IPS DF 4.7 (cell line): Measurements from ENCODE around the gene MISP.

ENCODE experiments used
- DNase-seq: peaks from one replicate; pipeline ENCODE4 v3.0.0-alpha.2; 2013; ENCODE audit warnings: low spot score; ENCODE audit errors: extremely low read depth

MISP gene

DNA sequence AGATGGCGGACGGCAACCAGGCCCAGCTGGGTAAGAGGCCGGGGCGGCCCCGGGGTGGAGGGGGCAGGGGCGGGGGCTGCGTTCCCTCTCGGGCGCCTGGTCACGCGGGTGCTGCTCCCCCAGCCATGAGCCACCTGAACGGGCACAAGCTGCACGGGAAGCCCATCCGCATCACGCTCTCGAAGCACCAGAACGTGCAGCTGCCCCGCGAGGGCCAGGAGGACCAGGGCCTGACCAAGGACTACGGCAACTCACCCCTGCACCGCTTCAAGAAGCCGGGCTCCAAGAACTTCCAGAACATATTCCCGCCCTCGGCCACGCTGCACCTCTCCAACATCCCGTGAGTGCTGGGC is 57.5 kb downstream of the MISP start:
- DNase-seq = no peak

DNA sequence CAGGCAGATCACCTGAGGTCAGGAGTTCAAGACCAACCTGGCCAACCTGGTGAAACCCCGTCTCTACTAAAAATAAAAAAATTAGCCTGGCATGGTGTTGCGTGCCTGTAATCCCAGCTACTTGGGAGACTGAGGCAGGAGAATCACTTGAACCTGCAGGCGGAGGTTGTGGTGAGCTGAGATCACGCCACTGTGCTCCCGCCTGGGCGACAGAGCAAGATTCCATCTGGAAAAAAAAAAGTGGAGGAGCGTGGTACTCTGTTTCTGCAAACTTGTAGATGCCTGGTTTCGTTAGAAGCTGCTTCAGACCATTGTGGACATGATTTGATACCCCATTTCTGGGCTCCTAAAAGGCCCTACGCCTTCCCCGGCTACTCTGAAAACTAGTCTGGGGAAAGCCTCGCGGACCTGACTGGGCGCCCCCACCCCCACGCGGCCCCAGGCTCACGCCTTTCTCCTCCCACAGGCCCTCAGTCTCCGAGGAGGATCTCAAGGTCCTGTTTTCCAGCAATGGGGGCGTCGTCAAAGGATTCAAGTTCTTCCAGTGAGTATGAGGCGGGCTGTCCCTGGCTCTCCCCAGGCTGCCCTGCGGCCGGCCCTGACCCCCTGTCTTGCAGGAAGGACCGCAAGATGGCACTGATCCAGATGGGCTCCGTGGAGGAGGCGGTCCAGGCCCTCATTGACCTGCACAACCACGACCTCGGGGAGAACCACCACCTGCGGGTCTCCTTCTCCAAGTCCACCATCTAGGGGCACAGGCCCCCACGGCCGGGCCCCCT is 59.4 kb downstream of the MISP start:
- DNase-seq = no peak

DNA sequence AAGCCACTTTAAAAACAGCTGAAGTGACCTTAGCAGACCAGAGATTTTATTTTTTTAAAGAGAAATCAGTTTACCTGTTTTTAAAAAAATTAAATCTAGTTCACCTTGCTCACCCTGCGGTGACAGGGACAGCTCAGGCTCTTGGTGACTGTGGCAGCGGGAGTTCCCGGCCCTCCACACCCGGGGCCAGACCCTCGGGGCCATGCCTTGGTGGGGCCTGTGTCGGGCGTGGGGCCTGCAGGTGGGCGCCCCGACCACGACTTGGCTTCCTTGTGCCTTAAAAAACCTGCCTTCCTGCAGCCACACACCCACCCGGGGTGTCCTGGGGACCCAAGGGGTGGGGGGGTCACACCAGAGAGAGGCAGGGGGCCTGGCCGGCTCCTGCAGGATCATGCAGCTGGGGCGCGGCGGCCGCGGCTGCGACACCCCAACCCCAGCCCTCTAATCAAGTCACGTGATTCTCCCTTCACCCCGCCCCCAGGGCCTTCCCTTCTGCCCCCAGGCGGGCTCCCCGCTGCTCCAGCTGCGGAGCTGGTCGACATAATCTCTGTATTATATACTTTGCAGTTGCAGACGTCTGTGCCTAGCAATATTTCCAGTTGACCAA is 60.1 kb downstream of the MISP start:
- DNase-seq = no peak

GRCh38 chr19:811506-812048 is 60.7 kb downstream of the MISP start:
- no peak for DNase-seq

GRCh38 chr19:812049-812746 is 61.3 kb downstream of the MISP start:
- DNase-seq = no peak

GRCh38 chr19:812747-813218 is 61.9 kb downstream of the MISP start:
- no peak for DNase-seq

DNA sequence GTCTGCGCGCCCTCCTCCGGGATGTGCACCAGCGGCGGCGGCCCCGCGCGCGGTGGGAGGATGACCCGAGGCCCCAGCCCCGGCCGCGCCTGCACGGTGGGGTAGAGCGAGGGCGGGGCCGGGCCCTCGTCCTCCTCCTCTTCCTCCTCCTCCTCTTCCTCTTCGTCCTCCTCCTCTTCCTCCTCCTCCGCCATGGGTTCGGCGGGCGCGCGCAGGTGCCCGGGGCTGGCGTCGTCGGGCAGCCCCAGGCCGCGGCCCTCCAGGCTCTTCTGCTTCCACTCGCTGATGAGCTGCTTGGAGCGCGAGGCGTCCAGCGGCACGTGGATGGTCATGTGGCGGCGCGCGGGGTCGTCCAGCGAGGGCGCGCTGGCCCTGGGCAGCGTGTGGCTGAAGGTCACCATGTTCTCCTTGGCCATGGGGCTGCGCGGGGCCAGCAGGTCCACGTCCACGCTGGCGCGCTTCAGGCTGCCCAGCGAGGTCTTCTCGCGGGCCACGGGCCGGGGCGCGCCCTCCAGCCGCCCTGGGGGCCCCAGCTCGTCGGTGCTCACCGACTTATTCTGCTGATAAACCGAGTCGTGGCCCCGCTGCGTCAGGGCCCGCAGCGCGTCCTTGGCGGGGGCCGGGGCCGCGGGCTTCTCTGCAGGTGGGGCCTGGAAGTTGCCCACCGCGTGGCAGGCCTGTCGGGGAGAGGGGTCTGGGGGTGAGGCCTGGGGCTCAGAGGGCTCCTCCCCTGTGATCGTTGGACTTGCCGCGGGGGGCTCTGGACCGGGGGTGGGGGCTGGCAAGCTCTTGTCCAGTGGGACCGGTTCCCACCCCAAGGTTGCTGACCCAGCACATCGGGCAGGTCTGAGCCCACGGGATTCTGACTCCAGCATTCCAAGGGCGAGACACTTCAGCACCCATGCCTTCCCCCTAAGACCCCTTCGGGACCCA is 62.6 kb downstream of the MISP start:
- DNase-seq = no peak
